ENCODE measurements around the gene PEDS1. TPM values are rescaled to one million over a fixed set of nuclear protein-coding genes. Genes with fewer than 3 reads are reported as not detected.

The PEDS1 gene
- total RNA-seq, 6 donors from 2014 or later: 30.4 to 59.3 (median 34.2) TPM

- DNase-seq (no peak), ATAC-seq (ENCODE audit: low FRiP score in 2 of 2) (no peak)
- no peaks in the 10 kb centered on the region for H3K4me1 ChIP-seq
- H3K4me3 ChIP-seq: no peak overlapping the region
- TF ChIP-seq POLR2A (IDR thresholded peaks at IDR 0.05) (no peak), EP300 (IDR thresholded peaks at IDR 0.05) (no peak), POLR2AphosphoS5 (IDR thresholded peaks at IDR 0.05) (no peak), CTCF (IDR thresholded peaks at IDR 0.05) (no peak)
- WGBS, 2 donors: 90 to 94% methylated on average over 8 of the region's 8 CpGs
- no peaks in the 10 kb centered on the region for H3K27me3 ChIP-seq
- H3K36me3 ChIP-seq: peaks cover 18 to 93% (median 75%) of the 10 kb centered on the region in 4 donors
- no peak overlapping the region for H3K27ac ChIP-seq
- H3K9me3 ChIP-seq: no peaks in the 10 kb centered on the region
Observed at GRCh38 chr20:50128520-50128905, 25.0 kb downstream of the PEDS1 start.

DNA sequence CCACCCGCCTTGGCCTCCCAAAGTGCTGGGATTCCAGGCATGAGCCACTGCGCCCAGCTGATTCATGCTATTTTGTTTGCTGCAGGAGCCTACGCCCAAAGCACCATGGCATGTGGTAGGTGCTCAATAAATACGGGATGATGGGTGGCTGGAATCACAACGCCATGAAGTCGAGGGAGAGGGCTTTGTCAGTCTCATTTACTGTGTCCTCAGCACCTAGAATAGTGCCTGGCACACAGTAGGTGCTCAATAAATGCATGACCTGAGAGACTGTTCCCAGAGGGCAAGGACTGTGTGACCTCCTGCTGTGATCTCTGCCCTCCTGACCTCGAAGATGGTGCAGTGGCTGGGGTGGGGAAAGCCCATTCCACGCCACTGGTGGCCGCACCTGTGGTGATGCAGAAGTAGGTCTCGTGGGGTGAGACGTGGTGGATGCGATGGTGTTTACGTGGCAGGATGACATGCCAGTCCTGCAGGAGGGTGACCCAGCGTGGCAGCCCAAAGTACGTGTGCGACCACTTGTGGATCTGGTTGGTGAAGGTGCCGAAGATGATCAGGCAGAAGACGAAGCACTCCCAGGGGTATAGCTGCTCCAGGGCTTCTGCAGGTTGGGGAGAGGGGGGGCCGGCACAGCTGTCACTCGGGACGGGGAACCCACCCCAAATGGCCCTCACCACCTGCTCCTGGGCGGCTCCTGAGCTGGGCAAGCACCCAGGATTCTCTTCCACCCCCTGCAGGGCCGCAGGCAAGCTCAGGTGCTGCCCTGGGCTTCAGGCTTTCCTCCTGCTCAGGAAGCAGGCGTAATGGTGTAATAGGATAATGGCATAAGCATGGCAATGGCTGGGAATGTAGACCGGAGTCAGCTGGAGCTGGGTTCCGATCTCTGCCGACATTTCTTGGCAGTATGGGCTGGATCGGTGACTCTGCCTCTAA, 25.7 kb downstream of the PEDS1 start:
- whole genome bisulfite sequencing, 2 donors: 96% methylated on average over 20 to 28 of the region's 28 CpGs
- Histone ChIP-seq H3K9me3 (no peaks in the 10 kb centered on the region), H3K27me3 (no peaks in the 10 kb centered on the region), H3K4me1 (no peaks in the 10 kb centered on the region), H3K36me3 (peaks cover 18 to 92% (median 74%) of the 10 kb centered on the region in 4 donors), H3K27ac (no peak overlapping the region), H3K4me3 (no peak overlapping the region)
- TF ChIP-seq CTCF (IDR thresholded peaks at IDR 0.05): no peak
- ATAC-seq (ENCODE audit: low FRiP score in 2 of 2) (no peak), DNase-seq (no peak)

GRCh38 chr20:50126662-50127061, 26.9 kb downstream of the PEDS1 start:
- H3K36me3 ChIP-seq: peaks cover 18 to 91% (median 74%) of the 10 kb centered on the region in 4 donors
- peak overlapping the region in 1 of 4 donors; percentile 19 for H3K27ac ChIP-seq
- H3K4me3 ChIP-seq: no peak overlapping the region
- TF ChIP-seq POLR2AphosphoS5 (IDR thresholded peaks at IDR 0.05): no peak
- no peak for TF ChIP-seq CTCF (IDR thresholded peaks at IDR 0.05)
- TF ChIP-seq POLR2A (IDR thresholded peaks at IDR 0.05): no peak
- no peak for TF ChIP-seq EP300 (IDR thresholded peaks at IDR 0.05)
- no peaks in the 10 kb centered on the region for H3K27me3 ChIP-seq
- H3K9me3 ChIP-seq: no peaks in the 10 kb centered on the region
- 88 to 91% methylated on average over 4 of the region's 4 CpGs for WGBS, 2 donors
- peaks cover 0 to under 1% (median 0%) of the 10 kb centered on the region in 4 donors for H3K4me1 ChIP-seq
- DNase-seq: no peak
- ATAC-seq (ENCODE audit: low FRiP score in 2 of 2): no peak

GRCh38 chr20:50125279-50125678, 28.2 kb downstream of the PEDS1 start:
- no peaks in the 10 kb centered on the region for H3K27me3 ChIP-seq
- H3K36me3 ChIP-seq: peaks cover 18 to 79% (median 65%) of the 10 kb centered on the region in 4 donors
- TF ChIP-seq CTCF (IDR thresholded peaks at IDR 0.05): no peak
- no peaks in the 10 kb centered on the region for H3K9me3 ChIP-seq
- no peak overlapping the region for H3K27ac ChIP-seq
- H3K4me1 ChIP-seq: peaks cover 0 to 11% (median 8%) of the 10 kb centered on the region in 4 donors
- DNase-seq (no peak), ATAC-seq (ENCODE audit: low FRiP score in 2 of 2) (no peak)
- 95 to 100% methylated on average over 3 of the region's 3 CpGs for WGBS, 2 donors
- no peak overlapping the region for H3K4me3 ChIP-seq

DNA sequence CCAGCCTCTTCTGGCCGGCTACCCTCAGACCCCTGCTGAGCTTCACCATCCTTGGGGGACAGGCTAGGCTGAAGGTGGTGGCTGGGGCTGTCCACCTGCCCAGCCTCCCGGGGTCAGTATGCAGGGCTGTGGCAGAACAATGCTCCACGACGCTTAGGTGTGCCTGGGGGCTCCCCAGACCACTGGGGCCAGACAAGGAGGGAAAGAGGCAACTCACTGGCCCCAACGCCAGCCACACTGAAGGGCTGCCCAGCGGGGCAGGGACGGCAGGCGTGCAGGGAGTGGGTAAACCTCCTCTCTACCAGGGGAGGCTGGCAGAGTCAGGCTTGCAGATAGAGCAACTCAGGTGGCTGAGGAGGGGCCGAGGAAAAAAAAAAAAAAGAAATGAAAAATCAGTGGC, 29.0 kb downstream of the PEDS1 start:
- H3K4me3 ChIP-seq: no peak overlapping the region
- TF ChIP-seq CTCF (IDR thresholded peaks at IDR 0.05): no peak
- no peak for TF ChIP-seq POLR2A (IDR thresholded peaks at IDR 0.05)
- TF ChIP-seq POLR2AphosphoS5 (IDR thresholded peaks at IDR 0.05): no peak
- TF ChIP-seq EP300 (IDR thresholded peaks at IDR 0.05): no peak
- no peaks in the 10 kb centered on the region for H3K9me3 ChIP-seq
- no peak overlapping the region for H3K27ac ChIP-seq
- no peaks in the 10 kb centered on the region for H3K27me3 ChIP-seq
- DNase-seq (no peak), ATAC-seq (ENCODE audit: low FRiP score in 2 of 2) (no peak)
- H3K36me3 ChIP-seq: peaks cover 18 to 71% (median 57%) of the 10 kb centered on the region in 4 donors
- H3K4me1 ChIP-seq: peaks cover 0 to 11% (median 8%) of the 10 kb centered on the region in 4 donors
- WGBS, 2 donors: 92 to 95% methylated on average over 8 to 9 of the region's 9 CpGs

Measured in upper lobe of left lung (tissue), 6 donors.